Medulla oblongata (tissue), 1 donor: ENCODE results near the gene H2BK1.

Experiments used
- DNase-seq: peaks from one replicate; pipeline ENCODE4 v3.0.0-alpha.2; 2015; ENCODE audit errors: extremely low spot score

The H2BK1 gene

DNA sequence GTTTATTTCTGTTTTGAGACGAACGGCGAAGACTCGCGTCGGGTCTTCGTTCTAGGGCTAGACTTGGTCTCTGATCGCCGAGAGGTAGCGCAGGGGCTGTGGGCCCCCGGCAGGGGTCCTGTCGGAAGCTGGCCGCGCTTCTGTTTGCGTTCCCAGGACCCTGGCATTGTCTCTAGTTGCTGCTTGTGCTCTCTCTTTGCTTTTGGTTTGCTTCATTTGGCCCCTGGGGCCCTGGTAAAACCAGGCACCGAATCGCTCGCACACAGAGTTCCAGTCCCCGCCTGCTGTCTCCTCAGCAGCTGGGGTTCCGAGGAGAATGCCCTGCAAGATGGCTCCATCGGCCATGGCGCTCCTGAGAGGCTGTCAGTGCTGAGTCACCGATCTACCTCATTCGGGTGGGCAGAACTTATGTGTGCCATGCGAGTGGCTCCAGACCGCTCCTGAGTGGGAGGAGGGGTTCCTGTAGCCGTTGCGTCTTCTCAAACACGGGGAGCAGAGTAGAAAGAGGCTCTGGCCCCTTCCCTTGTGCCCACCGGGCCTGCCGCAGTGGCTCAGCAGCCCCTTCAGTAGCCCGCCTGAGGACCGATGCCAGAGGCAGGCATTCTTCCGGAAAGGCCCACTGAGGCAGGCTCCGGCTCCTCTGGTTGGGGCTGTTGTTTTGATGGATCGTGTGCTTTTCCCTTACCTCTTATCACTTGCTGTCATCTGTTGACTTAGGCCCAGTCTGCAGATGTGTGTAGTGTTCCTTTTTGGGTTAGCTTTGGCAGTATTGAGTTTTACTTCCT is 22.8 kb upstream of the H2BK1 start:
- no peak for DNase-seq

DNA sequence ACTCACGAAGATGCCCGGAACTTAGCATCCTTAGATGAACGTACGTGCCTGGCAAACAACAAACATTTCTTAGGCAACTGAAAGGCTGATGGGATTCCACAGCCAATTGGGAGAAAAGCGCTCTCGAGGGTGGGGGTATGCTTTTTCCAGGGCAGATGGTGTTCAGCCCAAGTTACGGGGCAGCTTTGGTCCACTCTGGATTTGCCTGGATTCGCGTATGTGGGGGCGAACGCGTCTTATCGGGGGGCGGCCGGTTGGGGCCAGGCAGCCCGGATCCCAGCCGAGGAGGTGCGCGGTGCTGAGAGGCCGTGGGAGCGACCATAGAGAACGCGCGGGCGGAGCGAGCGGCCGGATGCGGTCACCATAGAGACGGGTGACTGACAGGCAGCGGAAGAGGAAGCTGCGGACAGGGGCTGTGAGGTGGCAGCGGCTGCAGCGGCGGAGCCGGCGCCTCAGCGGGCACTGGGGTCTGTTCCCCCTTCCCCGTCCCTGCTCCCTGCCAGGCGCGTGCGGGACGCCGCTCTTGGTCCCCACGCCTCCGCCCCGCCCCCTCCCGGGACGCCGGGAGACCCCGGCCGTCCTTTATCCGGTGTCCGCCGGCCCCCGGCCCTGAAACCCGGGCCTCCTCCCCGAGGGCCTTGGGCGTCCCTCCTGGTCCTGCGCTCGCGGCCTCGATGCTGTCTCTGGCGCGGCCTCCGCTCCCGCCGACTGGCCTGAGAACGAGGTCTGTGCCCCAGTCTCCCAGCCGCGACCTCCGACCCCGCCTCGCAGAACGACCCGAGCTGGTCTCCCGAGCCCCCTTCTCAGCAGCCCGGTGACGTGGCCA is 22.0 kb upstream of the H2BK1 start, which contains the start of gene CHPF2:
Gene CHPF2 (plus strand): TSS at position 393 of the 826 bp plus-strand sequence. CDS start 1,529 bp downstream, outside the sequence.
- peak; percentile 92 for DNase-seq

DNA sequence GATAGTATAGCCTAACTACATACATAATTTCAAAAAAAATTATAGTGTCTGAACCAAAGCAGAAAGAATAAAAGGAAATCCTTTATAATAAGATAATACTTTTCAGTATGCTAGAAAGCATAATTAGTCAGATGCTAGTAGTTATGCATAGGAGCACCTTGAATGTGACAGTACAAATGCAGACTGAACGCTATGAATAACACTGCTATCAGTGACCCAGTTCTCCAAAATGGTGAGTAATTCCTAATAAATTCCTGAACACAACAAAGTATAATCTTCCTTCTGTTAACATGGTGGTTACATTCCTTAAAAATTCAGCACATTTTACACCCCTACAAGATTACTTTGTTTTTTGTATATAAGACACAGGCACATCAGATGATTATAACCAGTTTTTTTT is 20.8 kb upstream of the H2BK1 start:
- no peak for DNase-seq

DNA sequence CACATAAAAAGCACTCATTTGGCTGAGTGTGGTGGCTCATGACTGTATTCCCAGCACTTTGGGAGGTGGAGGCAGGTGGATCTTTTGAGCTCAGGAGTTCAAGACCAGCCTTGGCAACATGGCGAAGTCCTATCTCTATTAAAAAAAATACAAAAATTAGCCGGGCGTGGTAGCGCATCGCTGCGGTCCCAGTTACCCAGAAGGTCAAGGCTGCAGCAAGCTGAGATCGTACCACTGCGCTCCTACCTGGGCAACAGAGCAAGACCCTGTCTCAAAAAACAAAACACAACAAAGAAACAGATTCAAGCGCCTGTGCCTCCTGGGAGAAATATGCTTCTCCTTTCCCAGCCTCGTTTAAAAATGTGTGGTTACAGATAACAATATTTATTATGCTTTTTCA is 19.0 kb upstream of the H2BK1 start:
- DNase-seq, result no peak

DNA sequence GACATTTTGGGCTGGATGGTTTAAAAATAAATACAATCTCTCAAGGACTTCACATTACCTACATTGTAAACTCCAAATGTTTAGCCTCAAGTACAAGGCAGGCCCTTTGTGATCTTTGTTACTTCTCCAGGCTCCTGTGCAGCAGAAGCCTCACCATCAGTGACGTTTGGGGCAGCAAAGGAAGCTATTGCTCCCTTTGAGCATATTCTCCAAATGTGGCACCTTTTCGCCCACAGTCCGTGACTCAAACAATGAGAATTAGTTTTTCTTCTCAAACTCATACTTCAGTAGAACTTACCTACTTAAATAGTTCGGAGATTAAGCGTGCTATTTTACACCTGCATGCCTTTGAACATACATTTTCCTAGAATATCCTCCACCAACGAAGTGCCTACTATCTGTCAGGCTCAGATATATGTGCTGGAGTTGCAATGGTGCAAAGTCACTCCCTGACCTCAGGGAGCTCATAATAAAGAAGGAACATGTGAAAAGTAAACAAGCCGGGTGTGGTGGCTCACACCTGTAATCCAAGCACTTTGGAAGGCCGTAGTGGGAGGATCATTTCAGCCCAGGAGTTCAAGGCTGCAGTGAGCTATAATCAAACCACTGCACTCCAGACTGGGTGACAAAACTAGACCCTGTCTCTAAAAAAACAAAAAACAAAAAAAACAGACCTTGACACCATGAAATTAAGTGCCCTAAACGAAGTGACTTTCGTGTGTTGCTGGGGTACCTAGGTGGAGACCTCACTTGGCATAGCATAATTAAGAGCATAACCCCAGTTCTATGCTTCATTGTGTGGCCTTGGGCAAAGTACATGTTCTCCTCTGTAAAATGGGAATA is 18.0 kb upstream of the H2BK1 start:
- DNase-seq, result no peak

DNA sequence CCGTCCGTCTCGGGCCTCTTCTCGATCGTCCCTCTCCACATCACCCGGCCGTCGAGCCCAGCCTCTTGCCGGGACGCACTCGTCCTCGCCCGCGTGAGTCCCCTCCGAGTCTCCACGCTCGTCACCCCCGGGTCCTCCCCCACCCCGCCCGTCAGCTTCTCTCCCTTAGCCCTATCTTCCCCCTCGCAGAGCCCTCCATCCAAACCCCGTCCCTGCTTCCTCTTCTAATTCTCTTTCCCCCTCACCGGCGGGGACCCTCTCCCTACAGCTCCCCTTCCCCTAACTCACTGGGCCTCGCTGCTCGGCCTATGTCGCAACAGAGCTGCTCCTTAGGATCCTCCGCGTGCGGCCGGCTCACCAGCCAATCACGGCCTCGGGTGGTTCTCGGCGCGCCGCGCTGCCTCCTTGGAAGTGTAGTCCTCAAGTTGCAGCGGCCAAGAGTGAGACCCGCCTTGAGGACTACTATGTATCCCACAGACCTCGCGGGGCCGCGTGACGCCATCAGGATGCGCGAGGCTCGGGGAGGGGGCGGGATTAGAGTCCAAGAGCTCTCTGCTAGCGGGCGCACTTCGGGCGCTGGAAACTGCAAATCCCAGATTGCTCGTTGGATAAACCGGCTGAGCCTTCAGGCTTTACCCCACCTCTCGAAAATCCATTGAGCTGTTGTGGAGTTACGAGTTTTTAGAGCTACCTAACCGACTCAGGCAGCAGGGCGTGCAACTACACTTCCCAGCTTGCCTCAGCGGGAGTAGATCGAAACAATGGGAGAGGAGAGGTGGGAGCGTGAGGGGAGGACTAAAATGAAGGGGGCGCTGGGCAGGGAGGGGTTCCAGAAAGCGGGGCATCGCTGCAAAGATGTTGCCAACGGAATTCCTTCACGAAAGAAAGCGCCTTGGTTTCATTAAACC is 16.8 kb upstream of the H2BK1 start, which contains the start of gene ABCF2:
Gene ABCF2 (minus strand): TSS at position 331 of the 908 bp plus-strand sequence. CDS start 747 bp downstream, outside the sequence.
- peak; percentile 99 for DNase-seq

DNA sequence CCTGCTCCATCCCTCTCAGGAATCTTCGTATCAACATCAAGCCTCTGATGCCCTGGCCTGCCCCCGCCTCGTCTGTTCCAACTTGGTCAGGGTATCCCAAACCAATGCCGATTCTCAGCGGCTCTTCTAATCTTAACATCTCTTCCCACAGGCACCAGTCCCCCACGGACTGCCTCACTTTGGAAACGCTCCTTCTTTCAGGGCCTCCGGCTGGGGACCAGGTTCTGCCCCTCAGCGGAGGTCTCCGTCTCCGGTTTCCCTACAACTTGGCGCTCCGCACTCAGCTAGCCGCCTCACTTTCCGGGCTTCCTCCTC is 16.2 kb upstream of the H2BK1 start:
- DNase-seq, result no peak

DNA sequence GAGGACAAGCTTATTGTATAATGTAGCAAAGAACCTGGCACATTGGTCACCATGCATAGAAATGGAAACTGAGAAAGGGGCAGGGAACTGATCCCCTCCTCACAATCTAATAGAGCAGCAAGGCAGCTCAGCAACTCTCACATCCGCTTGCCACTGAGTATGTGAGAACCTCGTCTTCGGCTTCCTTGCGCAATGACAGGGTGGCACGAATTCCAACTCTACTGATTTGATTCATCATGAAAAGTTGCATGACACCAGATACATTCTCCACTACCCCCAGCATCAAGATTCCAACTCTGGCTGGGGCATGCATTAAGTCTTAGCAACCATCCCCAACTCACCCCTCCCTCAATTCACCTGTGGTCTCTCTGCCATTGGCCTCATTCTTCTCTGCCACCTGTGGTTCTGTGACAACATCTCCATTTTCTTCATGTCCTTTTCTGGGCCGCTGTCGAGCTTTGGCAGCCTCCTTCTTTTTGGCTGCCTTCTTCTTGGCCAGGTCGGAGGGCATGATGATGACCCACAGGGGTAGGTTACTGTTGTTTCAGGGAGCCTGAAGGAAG is 15.7 kb upstream of the H2BK1 start:
- DNase-seq, result no peak

DNA sequence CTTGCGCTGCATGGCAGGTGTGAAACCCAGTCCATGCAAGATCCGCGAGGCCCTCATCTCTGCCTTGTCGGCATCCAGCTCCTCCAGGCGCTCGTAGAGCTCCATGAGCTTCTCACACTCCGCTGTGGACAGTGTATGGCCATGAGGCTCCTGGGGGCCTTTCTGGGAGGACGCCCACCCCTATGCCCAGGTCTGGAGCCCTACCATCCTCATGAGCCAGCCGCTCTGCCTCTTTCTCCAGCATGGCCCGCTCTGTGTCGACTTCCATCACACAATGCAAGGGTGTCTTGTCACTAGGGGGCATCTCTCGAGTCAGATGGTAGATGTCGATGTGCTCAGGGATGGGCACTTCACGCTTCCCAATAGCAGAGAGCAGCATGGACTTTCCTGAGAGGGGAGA is 13.4 kb upstream of the H2BK1 start:
- no peak for DNase-seq

DNA sequence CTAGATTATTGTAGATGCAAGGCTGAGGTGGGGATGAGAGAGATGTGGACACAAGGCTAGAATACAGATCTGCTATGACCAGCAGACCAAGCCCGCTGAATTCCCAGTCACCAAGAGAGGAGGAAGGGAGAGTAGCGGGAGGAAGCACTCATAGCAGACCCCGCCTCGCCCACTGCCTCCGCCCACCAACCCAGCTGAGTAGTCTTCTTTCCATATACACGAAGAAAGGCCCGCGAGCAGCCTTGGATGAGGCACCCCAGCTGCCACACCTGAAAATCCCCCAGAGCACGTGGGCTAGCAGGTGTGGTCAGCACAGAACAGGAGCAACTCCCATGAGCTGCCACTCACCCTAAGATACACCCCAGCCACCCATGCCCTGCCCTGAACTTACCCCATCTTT is 7.9 kb upstream of the H2BK1 start:
- no peak for DNase-seq

DNA sequence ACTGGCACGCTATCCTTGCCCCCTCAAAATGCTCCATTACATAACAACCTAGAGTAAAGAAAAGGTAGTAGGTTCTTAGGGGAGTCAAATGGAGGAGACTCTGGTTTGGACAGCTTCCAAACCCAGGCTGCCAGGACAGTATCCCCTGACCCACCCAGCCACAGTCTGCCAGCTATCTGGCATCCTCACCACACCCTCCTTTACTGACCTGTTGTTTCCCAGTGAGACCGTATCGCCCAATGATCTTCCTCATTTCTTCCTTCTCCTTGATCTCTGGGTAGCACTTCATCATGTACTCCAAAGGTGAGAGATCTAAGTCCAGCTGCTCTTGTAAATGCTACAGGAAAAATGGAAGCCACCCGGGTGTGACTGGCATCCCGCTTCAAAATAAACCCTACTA is 5.1 kb upstream of the H2BK1 start:
- DNase-seq, result no peak

DNA sequence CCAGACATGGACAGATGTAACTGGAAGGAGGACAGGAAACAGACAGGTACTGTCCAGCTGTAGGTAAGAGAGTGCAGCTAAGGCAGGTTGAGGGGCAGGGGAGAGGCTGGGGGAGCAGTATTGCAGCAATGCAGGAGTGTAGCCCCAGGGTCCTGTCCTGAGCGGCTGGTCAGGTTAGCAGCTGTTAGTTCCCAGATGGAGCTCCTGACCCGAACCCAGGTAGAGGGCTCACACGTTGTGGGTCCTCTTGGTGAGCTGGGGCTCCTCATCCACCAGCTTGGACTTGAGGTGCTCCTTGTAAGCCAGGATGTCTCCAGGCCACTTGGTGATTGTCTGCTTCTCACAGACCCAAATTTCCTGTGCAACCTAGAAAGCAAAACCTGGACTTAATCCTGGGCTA is 3.5 kb upstream of the H2BK1 start:
- no peak for DNase-seq

DNA sequence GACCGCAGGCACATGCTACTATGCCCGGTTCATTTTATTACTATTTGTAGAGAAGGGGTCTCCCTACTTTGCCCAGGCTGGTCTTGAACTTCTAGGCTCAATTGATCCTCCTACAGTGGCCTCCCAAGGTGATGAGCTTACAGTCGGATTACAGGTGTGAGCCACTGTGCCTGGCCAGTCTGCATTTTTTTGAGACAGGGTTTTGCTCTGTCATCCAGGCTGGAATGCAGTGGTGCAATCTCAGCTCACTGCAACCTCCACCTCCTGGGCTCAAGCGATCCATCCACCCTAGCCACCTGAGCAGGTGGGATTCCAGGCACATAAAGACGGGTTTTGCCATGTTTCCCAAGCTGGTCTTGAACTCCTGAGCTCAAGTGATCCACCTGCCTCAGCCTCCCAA is 2.3 kb upstream of the H2BK1 start:
- no peak for DNase-seq

DNA sequence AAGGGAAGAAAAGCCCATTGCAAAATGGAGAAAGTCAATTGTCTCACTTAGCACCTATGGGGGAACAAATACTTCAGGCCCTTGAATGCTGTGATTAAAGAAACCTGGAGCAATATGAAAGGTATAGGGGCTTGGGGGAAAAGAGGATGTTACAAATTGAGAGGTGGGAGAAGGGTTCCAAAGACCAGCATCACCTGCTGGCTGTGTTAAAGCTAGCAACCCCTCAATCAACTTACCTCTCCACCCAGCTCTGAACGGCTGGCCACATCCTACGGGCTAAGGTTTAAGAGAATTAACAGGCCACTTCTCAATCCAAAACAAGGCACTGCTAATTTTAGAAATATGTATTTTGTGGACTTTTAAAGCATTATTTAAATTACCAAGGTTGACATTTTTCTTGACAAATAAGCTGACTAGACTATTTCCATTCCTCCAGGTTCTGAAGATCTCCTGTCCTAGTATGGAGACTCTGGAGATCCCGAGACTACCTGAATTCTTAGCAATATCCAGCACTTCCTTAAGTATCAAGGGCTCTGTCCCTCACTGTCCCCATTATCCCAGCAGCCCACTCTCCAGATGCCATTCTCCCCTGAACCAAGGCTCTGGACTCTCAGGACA is 976 bp upstream of the H2BK1 start:
- DNase-seq, result no peak

DNA sequence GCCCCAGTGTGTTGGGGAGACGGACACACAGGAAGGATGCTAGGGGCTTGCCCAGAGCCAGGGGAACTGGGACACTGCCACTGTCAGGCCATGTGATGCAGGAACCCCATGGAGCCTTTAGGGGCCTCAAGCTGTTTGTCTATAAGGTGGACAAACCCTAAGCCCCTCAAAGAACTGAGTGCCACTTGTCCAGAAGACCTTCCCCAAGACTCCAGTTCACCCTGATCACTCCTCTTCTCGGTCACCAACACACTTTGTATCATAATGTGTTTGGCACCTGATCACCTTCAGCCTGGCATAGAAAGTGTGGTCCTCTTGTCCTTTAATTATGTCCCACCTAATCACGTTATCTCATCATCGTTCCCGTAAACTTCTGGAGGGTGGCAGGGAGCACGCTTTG is 700 bp downstream of the H2BK1 start:
- DNase-seq, result no peak

DNA sequence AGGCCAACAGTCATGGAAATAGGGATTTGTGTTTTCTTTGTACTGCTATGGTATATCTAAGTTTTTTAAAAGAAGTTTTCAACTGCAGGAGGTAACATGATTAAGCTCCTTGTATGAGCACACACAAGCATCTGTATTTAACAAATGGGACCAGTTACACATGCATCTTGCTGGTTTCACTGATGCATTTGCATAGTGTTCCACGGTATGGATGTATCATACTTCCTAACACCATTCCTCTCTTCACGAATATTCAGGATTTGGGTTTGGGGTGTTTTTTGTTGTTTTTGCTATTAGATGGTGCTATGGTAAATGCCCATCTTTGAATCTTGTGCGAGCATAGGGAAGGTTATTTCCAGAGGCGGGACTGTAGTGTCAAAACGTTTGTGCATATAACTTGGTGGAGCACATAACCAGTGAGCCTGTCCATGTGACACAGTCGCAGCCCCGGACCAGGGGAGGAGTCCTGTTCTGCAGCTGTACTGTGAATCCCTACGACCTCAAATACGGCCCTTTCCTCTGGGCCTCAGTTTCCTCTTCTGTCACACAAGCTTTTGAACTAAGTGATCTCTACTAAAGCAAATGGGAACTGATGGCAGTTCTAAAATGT is 1.9 kb downstream of the H2BK1 start:
- no peak for DNase-seq

DNA sequence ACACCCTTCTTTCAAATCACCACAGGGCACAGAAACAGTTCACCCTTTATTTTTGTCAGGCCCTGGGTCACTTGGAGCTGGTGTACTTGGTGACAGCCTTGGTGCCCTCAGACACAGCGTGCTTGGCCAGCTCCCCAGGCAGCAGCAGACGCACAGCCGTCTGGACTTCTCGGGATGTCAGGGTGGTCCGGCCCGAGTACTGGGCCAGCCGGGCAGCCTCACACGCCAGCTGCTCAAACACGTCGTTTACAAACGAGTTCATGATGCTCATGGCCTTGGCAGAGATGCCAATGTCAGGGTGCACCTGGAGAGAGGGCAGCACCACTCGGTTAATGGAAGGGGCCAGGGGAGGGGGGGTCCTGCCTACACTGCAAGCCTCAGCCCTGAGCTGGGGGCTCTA is 2.5 kb downstream of the H2BK1 start:
- DNase-seq, result no peak

DNA sequence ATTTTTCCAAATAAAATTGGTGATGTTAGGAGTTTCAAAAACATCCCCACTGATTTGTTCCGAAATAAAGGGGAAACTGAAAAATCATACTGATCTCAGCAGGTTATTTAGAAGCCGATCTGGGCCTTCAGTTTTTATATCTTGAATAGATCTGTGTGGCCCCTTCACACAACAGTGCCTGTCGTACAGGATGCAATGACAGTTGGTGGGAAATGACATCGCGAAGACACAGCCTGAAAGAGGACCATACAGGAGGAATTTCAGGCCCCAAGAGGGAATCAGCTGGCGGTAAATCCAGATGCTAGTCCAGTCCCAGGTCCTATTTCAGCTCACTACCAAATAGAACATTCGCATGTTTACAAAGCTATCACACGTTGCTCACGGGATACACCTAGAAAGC is 3.0 kb downstream of the H2BK1 start:
- DNase-seq, result no peak

DNA sequence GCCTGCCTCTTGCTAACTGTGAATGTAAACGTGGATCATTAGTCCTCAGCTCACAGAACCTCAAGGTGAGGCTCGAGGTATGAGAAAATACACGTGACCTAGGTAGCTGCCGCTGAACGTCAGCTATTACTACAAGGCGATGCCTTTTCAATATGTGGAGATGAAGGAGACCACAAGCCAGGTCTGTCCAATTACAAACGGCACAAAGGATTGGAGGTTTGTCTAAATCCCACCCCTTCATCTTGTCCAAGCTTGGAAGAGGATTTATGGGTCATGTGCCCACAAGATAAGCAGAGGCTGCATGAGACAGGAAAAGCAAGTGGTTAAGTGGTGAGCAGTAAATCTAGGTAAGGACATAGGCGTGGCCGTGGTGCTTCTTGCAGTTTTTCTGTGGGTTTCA is 3.4 kb downstream of the H2BK1 start:
- DNase-seq, result no peak

DNA sequence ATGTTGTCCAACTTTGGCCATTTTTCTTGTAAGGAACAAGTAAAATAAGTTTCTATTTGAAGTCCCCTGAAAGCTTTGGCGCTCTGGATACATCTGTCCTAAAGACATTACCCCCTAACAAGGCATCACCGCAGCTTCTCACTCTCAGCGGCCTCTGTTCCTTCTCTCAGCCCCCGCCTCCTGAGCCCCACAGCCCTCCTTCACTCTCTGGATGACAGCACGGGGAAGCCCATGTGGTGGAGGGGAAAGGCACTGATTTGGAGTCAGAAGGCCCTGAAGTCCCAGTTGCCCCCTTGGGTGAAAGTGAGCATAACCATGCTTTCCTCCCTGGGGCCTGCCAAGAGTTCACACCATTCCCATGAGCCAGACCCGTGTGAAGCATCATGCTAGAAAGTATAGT is 4.6 kb downstream of the H2BK1 start:
- DNase-seq, result no peak
